SHP77 (cell line): ENCODE results near the gene CPT2.

ENCODE experiments used
- DNase-seq, 2 experiments: peaks; one replicate each; lab custom pipeline; 2025; lab: John Stamatoyannopoulos, UW

Gene CPT2

GRCh38 chr1:53262000-53262399 lies 65.4 kb downstream of the CPT2 start:
- no peak for DNase-seq
